Parathyroid adenoma (tissue), 2 donors: ENCODE measurements around the gene GNAZ.

Experiments
- H2AFZ ChIP-seq: fragments of 300-600 bp; sonication (generic); one replicate; pipeline ENCODE4 v1.7.0; 2017; ENCODE audit warnings: antibody characterized with exemption, mild to moderate bottlenecking
- H3K27ac ChIP-seq: fragments of 300-600 bp; sonication (generic); one replicate; pipeline ENCODE4 v1.7.0; 2017
- H3K27me3 ChIP-seq: fragments of 300-600 bp; sonication (generic); one replicate; pipeline ENCODE4 v1.7.0; 2017; ENCODE audit warnings: low read length; ENCODE audit not compliant: control insufficient read depth, insufficient read depth
- H3K36me3 ChIP-seq: fragments of 300-600 bp; sonication (generic); one replicate; pipeline ENCODE4 v1.7.0; 2017; ENCODE audit warnings: low read length; ENCODE audit not compliant: control insufficient read depth, insufficient read depth
- H3K4me1 ChIP-seq: fragments of 300-600 bp; sonication (generic); one replicate; pipeline ENCODE4 v1.7.0; 2017; ENCODE audit warnings: control low read depth
- H3K4me2 ChIP-seq: fragments of 300-600 bp; sonication (generic); one replicate; pipeline ENCODE4 v1.7.0; 2017; ENCODE audit warnings: low read length
- H3K4me3 ChIP-seq: fragments of 300-600 bp; sonication (generic); one replicate; pipeline ENCODE4 v1.7.0; 2017; ENCODE audit warnings: low read depth, low read length
- H3K79me2 ChIP-seq: fragments of 300-600 bp; sonication (generic); one replicate; pipeline ENCODE4 v1.7.0; 2017; ENCODE audit warnings: control low read depth
- H3K9ac ChIP-seq: fragments of 300-600 bp; sonication (generic); one replicate; pipeline ENCODE4 v1.7.0; 2017; ENCODE audit warnings: mild to moderate bottlenecking
- H3K9me3 ChIP-seq: fragments of 300-600 bp; sonication (generic); one replicate; pipeline ENCODE4 v1.7.0; 2017; ENCODE audit warnings: low read length; ENCODE audit not compliant: control insufficient read depth
- CTCF ChIP-seq: fragments of 300-600 bp; sonication (generic); IDR thresholded peaks from one replicate; pipeline ENCODE4 v1.7.0; 2017; ENCODE audit warnings: antibody characterized with exemption, mild to moderate bottlenecking
- donor health status: primary hyperparathyroidism.

GNAZ gene

GRCh38 chr22:23089010-23089409, 18.7 kb downstream of the GNAZ start:
- no peaks in the 10 kb centered on the region for H3K27me3 ChIP-seq
- TF ChIP-seq CTCF = no peak
- H3K4me3 ChIP-seq = no peak overlapping the region
- H3K79me2 ChIP-seq = no peaks in the 10 kb centered on the region
- H3K9me3 ChIP-seq = no peaks in the 10 kb centered on the region
- H3K4me1 ChIP-seq = peaks cover 3% of the 10 kb centered on the region
- no peak overlapping the region for H3K4me2 ChIP-seq
- H3K27ac ChIP-seq = no peak overlapping the region
- no peaks in the 10 kb centered on the region for H3K36me3 ChIP-seq
- no peak overlapping the region for H2AFZ ChIP-seq
- H3K9ac ChIP-seq = no peak overlapping the region

GRCh38 chr22:23089633-23090456, 19.5 kb downstream of the GNAZ start:
- Histone ChIP-seq H2AFZ (no peak overlapping the region), H3K79me2 (no peaks in the 10 kb centered on the region), H3K4me2 (no peak overlapping the region), H3K4me1 (peaks cover 3% of the 10 kb centered on the region), H3K4me3 (no peak overlapping the region), H3K36me3 (no peaks in the 10 kb centered on the region), H3K27ac (no peak overlapping the region), H3K9ac (no peak overlapping the region), H3K9me3 (no peaks in the 10 kb centered on the region), H3K27me3 (no peaks in the 10 kb centered on the region)
- no peak for TF ChIP-seq CTCF

GRCh38 chr22:23090457-23090835, 20.1 kb downstream of the GNAZ start:
- Histone ChIP-seq H3K27me3 (no peaks in the 10 kb centered on the region), H3K9ac (no peak overlapping the region), H3K9me3 (no peaks in the 10 kb centered on the region), H3K4me1 (peaks cover 3% of the 10 kb centered on the region), H3K4me3 (no peak overlapping the region), H3K4me2 (no peak overlapping the region), H2AFZ (no peak overlapping the region), H3K27ac (no peak overlapping the region), H3K79me2 (no peaks in the 10 kb centered on the region), H3K36me3 (no peaks in the 10 kb centered on the region)
- no peak for TF ChIP-seq CTCF

- Histone ChIP-seq H3K9ac (no peak overlapping the region), H3K36me3 (no peaks in the 10 kb centered on the region), H3K4me2 (no peak overlapping the region), H3K4me1 (peaks cover 3% of the 10 kb centered on the region), H2AFZ (no peak overlapping the region), H3K79me2 (no peaks in the 10 kb centered on the region), H3K4me3 (no peak overlapping the region), H3K27me3 (no peaks in the 10 kb centered on the region), H3K9me3 (no peaks in the 10 kb centered on the region), H3K27ac (no peak overlapping the region)
- TF ChIP-seq CTCF = no peak
Observed at GRCh38 chr22:23091760-23092159, 21.4 kb downstream of the GNAZ start.
